ENCODE measurements around the gene SMG1.
"Not testable (repeated sequence)": the region's sequence is repeated elsewhere in the genome, so short reads cannot be mapped to it uniquely, and the experiment has no call there.

GRCh38 chr16:18877259-18877658, 48.9 kb downstream of the SMG1 start:
- TF ChIP-seq DPF2 (CRISPR knock-in tag; IDR thresholded peaks at IDR 0.05; ENCODE audit: borderline replicate concordance, low read depth); ZNF782 (CRISPR knock-in tag; IDR thresholded peaks at IDR 0.05; ENCODE audit: borderline replicate concordance); SETDB1 (CRISPR knock-in tag; IDR thresholded peaks at IDR 0.05; ENCODE audit: borderline replicate concordance); SMYD3 (CRISPR knock-in tag; IDR thresholded peaks at IDR 0.05); PHF8 (CRISPR knock-in tag; IDR thresholded peaks at IDR 0.05); RNF2 (conservative IDR thresholded peaks at IDR 0.05; ENCODE audit: low read depth); ZNF30 (CRISPR knock-in tag; IDR thresholded peaks at IDR 0.05); NCOR1 (IDR thresholded peaks at IDR 0.05; ENCODE audit: borderline replicate concordance, low read length); NCOA1 (CRISPR knock-in tag; IDR thresholded peaks at IDR 0.05); ZSCAN9 (CRISPR knock-in tag; IDR thresholded peaks at IDR 0.05; ENCODE audit: borderline replicate concordance); STAT5B (CRISPR knock-in tag; IDR thresholded peaks at IDR 0.05); MAFG (CRISPR knock-in tag; IDR thresholded peaks at IDR 0.05): not testable (repeated sequence)
- TF ChIP-seq, protein P1, sequence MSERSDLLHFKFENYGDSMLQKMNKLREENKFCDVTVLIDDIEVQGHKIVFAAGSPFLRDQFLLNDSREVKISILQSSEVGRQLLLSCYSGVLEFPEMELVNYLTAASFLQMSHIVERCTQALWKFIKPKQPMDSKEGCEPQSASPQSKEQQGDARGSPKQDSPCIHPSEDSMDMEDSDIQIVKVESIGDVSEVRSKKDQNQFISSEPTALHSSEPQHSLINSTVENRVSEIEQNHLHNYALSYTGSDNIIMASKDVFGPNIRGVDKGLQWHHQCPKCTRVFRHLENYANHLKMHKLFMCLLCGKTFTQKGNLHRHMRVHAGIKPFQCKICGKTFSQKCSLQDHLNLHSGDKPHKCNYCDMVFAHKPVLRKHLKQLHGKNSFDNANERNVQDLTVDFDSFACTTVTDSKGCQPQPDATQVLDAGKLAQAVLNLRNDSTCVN (CRISPR knock-in tag; IDR thresholded peaks at IDR 0.05; ENCODE audit: borderline replicate concordance): not testable (repeated sequence)
